ENCODE measurements around the gene MROH7. TPM values are rescaled to one million over a fixed set of nuclear protein-coding genes. Genes with fewer than 3 reads are reported as not detected.

Gene MROH7
- polyA plus RNA-seq (ENCODE audit: insufficient read length in 4 of 4) = 10 to 100 TPM in 1 of 4 donors, 1 to 10 TPM in 3; 1.9 to 13.4 (median 5.0) TPM

DNA sequence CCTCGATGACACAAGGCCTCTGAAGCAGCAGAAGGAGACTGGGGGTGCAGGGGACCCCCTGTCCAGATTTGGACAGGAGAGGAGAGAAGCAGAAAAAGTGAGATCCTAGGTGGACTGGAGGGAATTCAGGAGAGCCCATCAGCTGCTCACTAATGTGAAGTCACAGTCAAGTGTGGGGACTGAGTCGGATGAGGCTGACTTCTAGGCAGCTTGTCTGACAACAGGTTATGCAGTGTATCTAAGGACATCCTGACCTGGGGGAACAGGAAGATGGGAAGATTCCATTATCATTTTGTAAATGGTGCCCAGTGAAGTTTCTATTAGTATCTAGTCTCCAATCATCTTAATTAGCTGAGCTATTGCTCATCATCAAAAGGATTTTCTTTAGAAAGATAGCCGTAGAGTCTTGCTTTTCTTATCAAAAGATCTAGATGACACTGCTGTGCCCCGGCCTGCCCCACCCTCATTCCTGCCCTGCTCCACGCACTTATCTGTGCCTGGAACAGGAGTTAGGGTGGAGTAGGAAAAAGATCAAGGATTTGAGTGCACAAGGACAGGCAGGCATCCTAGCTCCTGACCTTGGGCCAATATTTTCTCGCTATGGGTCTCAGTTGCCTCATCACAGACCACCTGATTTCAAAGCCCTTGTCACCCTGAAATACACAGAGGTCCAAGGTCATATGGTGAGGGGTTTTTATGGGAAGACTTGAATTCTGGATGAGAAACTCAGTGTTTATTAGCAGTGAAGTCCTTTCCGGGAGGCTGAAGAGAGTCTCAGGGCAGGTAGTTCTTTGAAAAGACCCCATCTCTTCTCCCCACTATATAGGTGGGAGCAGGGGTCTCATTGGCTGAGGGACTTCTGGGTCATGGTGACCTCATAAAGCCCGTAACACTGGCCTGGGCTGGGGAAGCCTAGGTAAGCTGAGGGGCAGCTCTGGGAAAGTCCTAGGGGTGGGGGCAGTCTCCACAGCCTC, at the start of gene MROH7:
TSS of gene MROH7 (plus strand) at position 924 of the 974 bp plus-strand sequence. CDS start 11,141 bp downstream, outside the sequence.
- DNase-seq (ENCODE audit: low read depth in 4 of 4, low spot score in 3 of 4) = no peak

DNA sequence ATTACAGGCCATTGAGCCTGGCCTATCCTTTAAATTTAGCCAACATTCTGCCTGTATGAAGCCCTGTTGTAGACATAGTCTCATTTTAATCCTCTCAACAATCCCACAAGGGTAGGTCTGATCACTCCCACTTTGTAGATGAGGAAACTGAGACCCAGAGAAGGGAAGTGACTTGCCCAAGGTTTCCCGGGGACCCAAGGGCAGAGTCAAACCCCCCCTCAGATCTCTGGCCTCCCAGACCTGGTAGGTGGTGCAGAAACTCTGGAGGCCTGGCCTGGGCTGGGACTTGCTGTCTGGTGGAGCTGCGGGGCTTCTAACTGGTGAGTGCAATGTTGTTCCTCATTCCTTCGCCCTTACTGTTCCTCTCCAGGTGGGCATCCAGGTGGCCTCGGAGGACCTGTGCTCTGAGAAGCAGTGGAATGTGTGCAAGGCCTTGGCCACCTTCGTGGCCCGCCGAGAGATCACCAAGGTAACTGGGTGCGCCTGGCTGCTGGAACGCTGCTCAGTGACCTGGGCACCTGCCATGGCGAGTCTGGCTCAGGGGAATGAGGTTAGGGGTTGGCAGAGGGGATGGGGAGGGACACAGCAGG, 47.9 kb upstream of the MROH7 start:
- no peak for DNase-seq (ENCODE audit: low read depth in 4 of 4, low spot score in 3 of 4)

DNA sequence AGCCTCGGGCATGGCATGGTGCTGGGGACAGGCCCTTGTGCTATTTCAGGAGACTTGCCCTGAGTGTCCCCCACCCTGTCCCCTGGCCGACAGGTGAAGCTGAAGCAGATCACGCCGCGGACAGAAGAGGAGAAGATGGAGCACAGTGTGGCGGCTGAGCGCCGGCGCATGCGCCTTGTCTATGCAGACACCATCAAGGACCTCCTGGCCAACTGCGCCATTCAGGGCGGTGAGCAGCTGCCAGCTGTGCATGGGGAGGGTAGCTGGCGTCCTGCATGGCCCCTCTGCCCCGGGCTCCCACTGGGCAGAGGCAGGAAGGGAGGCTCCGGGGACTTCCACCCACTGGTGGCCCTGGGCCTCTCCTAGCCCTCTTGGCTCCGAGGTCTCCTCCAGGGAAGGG, 47.1 kb upstream of the MROH7 start:
- no peak for DNase-seq (ENCODE audit: low read depth in 4 of 4, low spot score in 3 of 4)

- no peak for DNase-seq (ENCODE audit: low read depth in 4 of 4, low spot score in 3 of 4)
Measured at GRCh38 chr1:54595956-54596498, 45.6 kb upstream of the MROH7 start.

DNA sequence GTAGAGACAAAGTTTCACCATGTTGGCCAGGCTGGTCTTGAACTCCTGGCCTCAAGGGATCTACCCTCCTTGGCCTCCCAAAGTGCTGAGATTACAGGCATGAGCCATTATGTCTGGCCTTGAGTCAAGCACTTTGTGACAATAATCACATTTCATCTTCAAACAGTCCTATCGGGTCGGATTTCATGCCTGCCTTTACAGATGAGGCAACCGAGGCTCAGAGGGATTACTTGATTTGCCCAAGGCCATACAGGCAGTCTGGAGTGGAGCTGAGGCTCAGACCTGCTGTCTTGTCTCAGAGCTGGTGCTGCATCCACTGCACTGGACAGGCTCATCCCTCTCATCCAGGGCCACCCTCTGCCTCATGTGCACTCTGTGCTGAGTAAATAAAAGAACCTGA, 44.8 kb upstream of the MROH7 start:
- DNase-seq (ENCODE audit: low read depth in 4 of 4, low spot score in 3 of 4) = no peak

GRCh38 chr1:54597455-54598030, 44.0 kb upstream of the MROH7 start:
- DNase-seq (ENCODE audit: low read depth in 4 of 4, low spot score in 3 of 4) = no peak

- no peak for DNase-seq (ENCODE audit: low read depth in 4 of 4, low spot score in 3 of 4)
Measured at GRCh38 chr1:54599211-54599823, 42.3 kb upstream of the MROH7 start.

- peak in 1 of 4 donors; percentile 45 for DNase-seq (ENCODE audit: low read depth in 4 of 4, low spot score in 3 of 4)
Measured at GRCh38 chr1:54600947-54601721, 40.5 kb upstream of the MROH7 start.

DNA sequence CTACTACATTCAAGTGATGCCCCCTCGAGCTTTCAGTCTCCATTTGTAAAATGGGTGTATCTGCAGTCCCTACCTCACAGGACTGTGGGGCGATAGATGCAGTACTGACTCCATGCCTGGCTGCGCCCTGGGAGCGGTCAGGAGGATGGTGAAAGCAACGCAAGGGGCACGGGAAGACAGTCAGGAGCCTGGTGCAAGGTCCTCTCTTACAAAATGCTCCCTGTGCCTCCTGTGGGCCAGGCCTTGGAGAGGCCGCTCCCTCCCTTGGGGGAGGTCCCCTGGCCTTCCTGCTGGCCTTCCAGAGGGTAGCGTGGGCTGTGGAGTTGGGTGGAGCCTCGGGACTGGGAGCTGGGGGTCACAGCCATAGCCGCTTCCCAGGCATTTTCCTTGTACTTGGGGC, 39.9 kb upstream of the MROH7 start:
- no peak for DNase-seq (ENCODE audit: low read depth in 4 of 4, low spot score in 3 of 4)

- DNase-seq (ENCODE audit: low read depth in 4 of 4, low spot score in 3 of 4) = no peak
Measured at GRCh38 chr1:54602554-54602953, 39.0 kb upstream of the MROH7 start.

DNA sequence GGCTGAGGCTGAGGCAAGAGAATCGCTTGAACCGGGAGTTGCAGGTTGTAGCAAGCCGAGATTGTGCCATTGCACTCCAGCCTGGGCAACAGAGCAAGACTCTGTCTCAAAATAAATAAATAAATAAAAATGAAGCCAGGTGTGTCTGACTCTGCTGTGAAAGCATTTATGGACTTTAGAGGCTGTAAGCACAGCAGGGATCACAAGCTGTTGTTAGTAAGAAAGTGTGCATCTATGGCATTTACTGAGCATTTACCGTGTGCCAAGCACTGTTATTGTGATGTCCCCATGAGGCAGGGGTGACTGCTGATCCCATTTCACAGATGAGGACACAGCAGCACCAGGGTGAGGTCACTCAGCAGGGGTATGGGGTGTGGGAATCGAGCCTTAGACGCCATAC, 38.3 kb upstream of the MROH7 start:
- DNase-seq (ENCODE audit: low read depth in 4 of 4, low spot score in 3 of 4) = no peak

DNA sequence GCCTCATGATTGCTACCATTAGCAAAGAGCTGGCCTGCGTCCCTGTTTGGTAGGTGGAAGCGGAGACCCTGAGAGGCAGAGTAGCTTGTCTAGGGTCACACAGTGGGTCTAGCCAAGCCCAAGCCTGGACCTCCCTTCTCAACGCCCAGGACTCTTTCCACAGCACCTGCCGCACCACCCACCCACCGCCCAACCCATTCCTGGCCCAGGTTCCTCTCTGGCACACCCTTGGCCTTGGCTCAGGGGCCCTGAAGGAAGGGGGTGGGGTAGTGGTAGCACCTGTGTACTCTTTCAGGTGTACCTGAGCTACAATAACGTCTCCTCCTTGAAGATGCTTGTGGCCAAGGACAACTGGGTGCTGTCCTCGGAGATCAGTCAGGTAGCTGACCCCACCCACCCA, 37.5 kb upstream of the MROH7 start:
- no peak for DNase-seq (ENCODE audit: low read depth in 4 of 4, low spot score in 3 of 4)

GRCh38 chr1:54604572-54605370, 36.8 kb upstream of the MROH7 start:
- no peak for DNase-seq (ENCODE audit: low read depth in 4 of 4, low spot score in 3 of 4)

- DNase-seq (ENCODE audit: low read depth in 4 of 4, low spot score in 3 of 4) = no peak
Measured at GRCh38 chr1:54606096-54606989, 35.2 kb upstream of the MROH7 start.

DNA sequence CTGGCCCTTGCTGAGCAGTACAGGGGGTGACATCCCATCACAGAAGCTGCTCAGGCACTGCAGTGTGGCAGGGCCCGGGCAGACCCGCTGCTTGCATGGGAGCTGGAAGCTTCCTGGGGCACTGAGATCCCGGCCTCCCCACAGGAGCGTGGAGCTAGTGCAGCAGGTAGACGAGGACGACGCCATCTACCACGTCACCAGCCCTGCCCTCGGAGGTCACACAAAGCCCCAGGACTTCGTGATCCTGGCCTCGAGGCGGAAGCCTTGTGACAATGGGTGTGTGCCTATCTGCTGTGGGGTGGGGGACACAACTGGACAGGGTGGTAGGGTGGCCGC, 34.6 kb upstream of the MROH7 start:
- DNase-seq (ENCODE audit: low read depth in 4 of 4, low spot score in 3 of 4) = no peak

- no peak for DNase-seq (ENCODE audit: low read depth in 4 of 4, low spot score in 3 of 4)
Measured at GRCh38 chr1:54607821-54608565, 33.6 kb upstream of the MROH7 start.

- no peak for DNase-seq (ENCODE audit: low read depth in 4 of 4, low spot score in 3 of 4)
Measured at GRCh38 chr1:54608566-54609230, 32.9 kb upstream of the MROH7 start.
